HG03097 (cell line): Measurements from ENCODE around the gene TMEM132C.
"Not testable (repeated sequence)": the region's sequence is repeated elsewhere in the genome, so short reads cannot be mapped to it uniquely, and the experiment has no call there.

ENCODE experiments used
- ATAC-seq: cut with Tn5 transposase; IDR thresholded peaks from one replicate; pipeline ENCODE4 v1.9.1; 2021; ENCODE audit not compliant: unreplicated experiment, low FRiP score

Gene TMEM132C

GRCh38 chr12:128603573-128604115 lies 336.7 kb downstream of the TMEM132C start:
- no peak for ATAC-seq

GRCh38 chr12:128604219-128604618 lies 337.2 kb downstream of the TMEM132C start:
- not testable (repeated sequence) for ATAC-seq

GRCh38 chr12:128606051-128606450 lies 339.1 kb downstream of the TMEM132C start:
- ATAC-seq = no peak

- no peak for ATAC-seq
These were observed 339.6 kb downstream of the TMEM132C start for GRCh38 chr12:128606538-128606937.

GRCh38 chr12:128606970-128607369 lies 340.0 kb downstream of the TMEM132C start:
- no peak for ATAC-seq

- ATAC-seq = no peak
These were observed 340.7 kb downstream of the TMEM132C start for GRCh38 chr12:128607641-128608040.

GRCh38 chr12:128609861-128610260 lies 342.9 kb downstream of the TMEM132C start:
- ATAC-seq = no peak

GRCh38 chr12:128611736-128612135 lies 344.8 kb downstream of the TMEM132C start:
- no peak for ATAC-seq

- ATAC-seq = no peak
These were observed 345.3 kb downstream of the TMEM132C start for GRCh38 chr12:128612150-128612850.

- ATAC-seq = no peak
These were observed 347.0 kb downstream of the TMEM132C start for GRCh38 chr12:128613837-128614590.

GRCh38 chr12:128617304-128617833 lies 350.4 kb downstream of the TMEM132C start:
- no peak for ATAC-seq

- no peak for ATAC-seq
These were observed 352.3 kb downstream of the TMEM132C start for GRCh38 chr12:128619263-128619662.

- ATAC-seq = no peak
These were observed 354.3 kb downstream of the TMEM132C start for GRCh38 chr12:128621304-128621703.

GRCh38 chr12:128623748-128624147 lies 356.8 kb downstream of the TMEM132C start:
- ATAC-seq = no peak

- ATAC-seq = no peak
These were observed 359.9 kb downstream of the TMEM132C start for GRCh38 chr12:128626808-128627320.

GRCh38 chr12:128627659-128628058 lies 360.7 kb downstream of the TMEM132C start:
- ATAC-seq = no peak

- no peak for ATAC-seq
These were observed 363.0 kb downstream of the TMEM132C start for GRCh38 chr12:128629979-128630378.

GRCh38 chr12:128637642-128638606 lies 371.0 kb downstream of the TMEM132C start:
- peak; percentile 98 for ATAC-seq

GRCh38 chr12:128639089-128639488 lies 372.1 kb downstream of the TMEM132C start:
- ATAC-seq = no peak

GRCh38 chr12:128643155-128643554 lies 376.2 kb downstream of the TMEM132C start:
- ATAC-seq = no peak
